ENCODE results near the gene AJAP1.
"Not testable (repeated sequence)": the region's sequence is repeated elsewhere in the genome, so short reads cannot be mapped to it uniquely, and the experiment has no call there.

The AJAP1 gene

DNA sequence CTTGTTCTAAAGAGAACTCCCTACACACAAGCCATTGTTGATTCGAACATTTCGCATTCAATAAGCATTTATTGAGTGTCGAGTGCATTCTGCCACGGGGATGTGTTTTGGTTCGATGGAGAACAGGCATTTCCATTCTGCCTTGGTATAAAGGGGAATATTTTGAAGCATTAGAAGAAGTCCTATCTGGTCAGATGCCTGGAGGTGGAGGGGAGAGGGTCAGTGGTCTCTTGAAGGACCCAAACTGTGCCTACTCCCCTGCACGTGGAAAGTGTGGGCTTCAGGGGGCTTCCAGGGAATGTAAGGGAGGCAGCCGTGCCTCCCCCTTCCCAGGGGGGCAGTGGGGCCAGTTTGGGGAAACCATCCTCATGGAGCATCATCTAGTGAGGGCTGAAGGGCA, 8.3 kb downstream of the AJAP1 start:
- Histone ChIP-seq H3K27ac (no peak overlapping the region), H3K4me3 (no peak overlapping the region)
- TF ChIP-seq, protein P1, sequence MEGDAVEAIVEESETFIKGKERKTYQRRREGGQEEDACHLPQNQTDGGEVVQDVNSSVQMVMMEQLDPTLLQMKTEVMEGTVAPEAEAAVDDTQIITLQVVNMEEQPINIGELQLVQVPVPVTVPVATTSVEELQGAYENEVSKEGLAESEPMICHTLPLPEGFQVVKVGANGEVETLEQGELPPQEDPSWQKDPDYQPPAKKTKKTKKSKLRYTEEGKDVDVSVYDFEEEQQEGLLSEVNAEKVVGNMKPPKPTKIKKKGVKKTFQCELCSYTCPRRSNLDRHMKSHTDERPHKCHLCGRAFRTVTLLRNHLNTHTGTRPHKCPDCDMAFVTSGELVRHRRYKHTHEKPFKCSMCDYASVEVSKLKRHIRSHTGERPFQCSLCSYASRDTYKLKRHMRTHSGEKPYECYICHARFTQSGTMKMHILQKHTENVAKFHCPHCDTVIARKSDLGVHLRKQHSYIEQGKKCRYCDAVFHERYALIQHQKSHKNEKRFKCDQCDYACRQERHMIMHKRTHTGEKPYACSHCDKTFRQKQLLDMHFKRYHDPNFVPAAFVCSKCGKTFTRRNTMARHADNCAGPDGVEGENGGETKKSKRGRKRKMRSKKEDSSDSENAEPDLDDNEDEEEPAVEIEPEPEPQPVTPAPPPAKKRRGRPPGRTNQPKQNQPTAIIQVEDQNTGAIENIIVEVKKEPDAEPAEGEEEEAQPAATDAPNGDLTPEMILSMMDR (IDR thresholded peaks at IDR 0.05): no peak
- no peak for DNase-seq (ENCODE audit: low spot score)

DNA sequence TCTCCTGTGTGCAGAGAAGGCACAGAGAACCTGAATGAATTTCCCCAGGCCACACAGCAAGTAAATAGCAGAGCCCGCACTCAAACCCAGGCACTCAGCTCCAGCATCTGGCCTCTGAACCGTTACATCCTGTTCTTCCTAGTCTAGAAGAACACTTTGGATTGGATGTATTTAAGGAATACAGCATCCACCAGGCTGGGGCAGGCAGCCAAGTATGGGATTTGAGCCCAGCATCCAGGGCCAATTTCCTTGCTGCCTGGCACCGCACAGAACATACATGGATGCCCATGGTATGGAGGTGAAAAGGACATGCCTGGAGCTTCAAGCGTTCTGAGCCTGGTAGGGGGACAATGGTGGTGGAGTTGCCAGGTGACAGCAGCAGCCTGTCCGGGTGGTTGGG, 9.7 kb downstream of the AJAP1 start:
- TF ChIP-seq, protein P1 (IDR thresholded peaks at IDR 0.05): no peak
- Histone ChIP-seq H3K27ac (no peak overlapping the region), H3K4me3 (no peak overlapping the region)
- no peak for DNase-seq (ENCODE audit: low spot score)

DNA sequence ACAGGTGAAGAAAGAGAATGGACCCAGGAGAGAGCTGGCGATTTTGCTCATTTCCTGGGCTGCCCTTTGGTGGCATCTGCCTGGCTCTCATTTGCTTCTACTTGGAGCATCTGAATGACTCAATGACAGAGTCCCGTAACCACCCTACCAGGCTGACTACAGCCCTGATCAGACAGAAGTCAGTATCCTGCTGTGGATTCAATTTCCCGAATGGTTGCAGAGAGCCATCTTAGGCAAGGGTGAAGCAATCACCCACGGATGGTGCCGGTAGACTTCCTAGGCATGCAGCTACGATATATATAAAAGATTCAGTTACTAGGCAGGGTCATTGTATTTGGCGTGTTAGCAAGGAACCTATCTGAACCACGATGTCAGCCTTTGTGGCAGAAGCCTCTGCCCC, 10.2 kb downstream of the AJAP1 start:
- H3K4me3 ChIP-seq: no peak overlapping the region
- TF ChIP-seq, protein P1 (IDR thresholded peaks at IDR 0.05): no peak
- no peak for DNase-seq (ENCODE audit: low spot score)
- H3K27ac ChIP-seq: no peak overlapping the region

DNA sequence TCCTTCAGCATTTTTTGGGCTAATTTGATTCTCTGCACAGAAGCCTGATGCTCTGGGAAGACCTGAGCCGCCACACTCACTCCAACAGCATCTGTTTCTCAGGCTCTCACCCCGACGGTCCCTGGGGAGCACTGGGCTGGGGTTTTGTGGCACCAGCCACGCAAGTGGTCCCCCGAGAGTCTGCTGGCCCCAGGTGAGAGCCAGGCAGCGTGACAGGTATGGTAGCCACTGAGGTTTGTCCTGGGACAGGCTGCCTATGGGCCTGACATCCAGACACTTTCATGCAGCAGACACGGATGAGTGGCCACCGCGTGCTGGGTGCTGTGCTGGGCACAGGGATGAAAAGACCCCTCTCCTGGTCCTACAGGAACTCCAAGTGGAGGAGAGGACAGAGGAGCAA, 11.0 kb downstream of the AJAP1 start:
- DNase-seq (ENCODE audit: low spot score): no peak
- TF ChIP-seq, protein P1 (IDR thresholded peaks at IDR 0.05): no peak
- no peak overlapping the region for H3K27ac ChIP-seq
- no peak overlapping the region for H3K4me3 ChIP-seq

DNA sequence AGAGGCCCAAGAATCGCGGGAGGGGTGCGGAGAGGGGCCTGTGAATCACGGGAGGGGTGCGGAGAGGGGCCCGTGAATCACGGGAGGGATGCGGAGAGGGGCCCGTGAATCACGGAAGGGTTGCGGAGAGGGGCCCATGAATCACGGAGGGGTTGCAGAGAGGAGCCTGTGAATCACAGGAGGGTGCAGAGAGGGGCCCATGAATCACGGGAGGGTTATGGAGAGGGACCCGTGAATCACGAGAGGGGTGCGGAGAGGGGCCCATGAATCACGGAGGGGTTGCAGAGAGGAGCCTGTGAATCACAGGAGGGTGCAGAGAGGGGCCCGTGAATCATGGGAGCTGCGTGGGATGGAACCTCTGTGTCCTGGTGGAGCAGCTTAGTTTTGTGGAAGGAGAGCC, 12.3 kb downstream of the AJAP1 start:
- H3K27ac ChIP-seq; DNase-seq (ENCODE audit: low spot score); H3K4me3 ChIP-seq: not testable (repeated sequence)

DNA sequence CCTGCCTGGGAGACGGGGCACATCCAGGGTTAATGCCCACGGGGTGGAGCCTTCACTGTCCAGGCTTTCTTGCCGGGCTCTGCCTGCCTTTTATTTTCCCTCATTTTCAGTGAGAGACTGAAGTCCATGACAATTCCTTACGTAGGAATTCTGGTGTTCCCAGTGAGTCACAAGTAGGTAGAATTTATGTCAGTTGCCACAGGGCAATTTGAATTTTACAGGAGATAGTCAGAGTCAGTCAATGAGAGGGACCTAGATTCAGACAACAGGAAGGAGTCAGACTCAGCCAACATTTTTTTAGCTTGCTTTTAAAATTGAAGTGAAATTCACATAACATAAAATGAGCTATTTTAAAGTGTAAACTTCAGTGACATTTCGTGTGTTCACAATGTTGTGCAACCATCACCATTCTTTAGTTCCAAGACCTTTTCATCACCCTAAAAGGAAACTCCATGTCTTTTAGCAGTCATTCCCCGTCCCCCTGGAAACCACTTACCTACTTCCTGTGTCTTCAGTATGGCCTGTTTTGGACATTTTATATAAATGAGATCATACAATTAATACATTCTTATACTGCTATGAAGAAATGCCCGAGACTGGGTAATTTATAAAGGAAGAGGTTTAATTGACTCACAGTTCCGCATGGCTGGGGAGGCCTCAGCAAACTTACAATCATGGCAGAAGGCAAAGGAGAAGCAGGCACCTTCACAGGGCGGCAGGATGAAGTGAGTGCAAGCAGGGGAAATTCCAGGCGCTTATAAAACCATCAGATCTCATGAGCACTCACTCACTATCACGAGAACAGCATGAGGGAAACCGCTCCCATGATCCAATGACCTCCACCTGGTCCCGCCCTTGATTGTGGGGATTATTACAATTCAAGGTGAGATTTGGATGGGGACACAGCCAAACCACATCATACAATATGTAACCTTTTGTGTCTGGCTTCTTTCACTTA, 14.6 kb downstream of the AJAP1 start:
- Histone ChIP-seq H3K4me3 (no peak overlapping the region), H3K27ac (no peak overlapping the region)
- TF ChIP-seq, protein P1 (IDR thresholded peaks at IDR 0.05): no peak
- no peak for DNase-seq (ENCODE audit: low spot score)

DNA sequence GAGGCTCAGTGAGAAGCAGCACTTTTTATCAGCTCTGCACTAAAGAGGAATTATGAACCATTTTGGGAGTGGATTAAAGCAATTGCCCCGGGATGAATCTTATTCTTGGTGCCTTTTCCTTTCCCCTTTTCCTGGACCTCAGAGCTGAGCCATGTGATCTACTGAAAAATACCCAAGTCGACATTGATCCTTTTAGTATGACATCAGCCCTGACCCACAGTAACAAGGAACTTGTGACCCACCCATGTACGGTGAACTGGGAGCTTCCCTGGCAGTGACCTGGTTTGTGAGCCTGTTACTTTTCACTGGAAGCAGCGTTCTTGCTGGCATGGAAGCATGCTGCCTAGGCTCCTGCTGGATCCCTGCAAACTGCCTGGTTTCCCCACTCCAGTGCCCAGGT, 15.9 kb downstream of the AJAP1 start:
- Histone ChIP-seq H3K27ac (no peak overlapping the region), H3K4me3 (no peak overlapping the region)
- no peak for DNase-seq (ENCODE audit: low spot score)
- TF ChIP-seq, protein P1 (IDR thresholded peaks at IDR 0.05): no peak

All from coronary artery (tissue), 2 donors.